Mononuclear cell (primary cell): ENCODE measurements around the gene ZNF236. TPM values are rescaled to one million over a fixed set of nuclear protein-coding genes. Genes with fewer than 3 reads are reported as not detected.
"Not testable (repeated sequence)": the region's sequence is repeated elsewhere in the genome, so short reads cannot be mapped to it uniquely, and the experiment has no call there.

Experiments used
- H3K27me3 ChIP-seq: 2 replicates; pipeline ENCODE4 v1.6.0; 2011; ENCODE audit warnings: low read length, control low read depth; ENCODE audit not compliant: insufficient read depth
- H3K4me1 ChIP-seq: 2 replicates; pipeline ENCODE4 v1.5.1; 2011; ENCODE audit warnings: mild to moderate bottlenecking, low read length, control low read depth; ENCODE audit not compliant: insufficient read depth
- H3K4me3 ChIP-seq: 2 replicates; pipeline ENCODE4 v1.5.1; 2011; ENCODE audit warnings: mild to moderate bottlenecking, low read length, moderate library complexity
- H3K9me3 ChIP-seq: 2 replicates; pipeline ENCODE4 v1.5.1; 2011; ENCODE audit warnings: low read depth, mild to moderate bottlenecking, control low read depth, low read length
- total RNA-seq: library from RNA; depleted of rRNA; stranded (reverse); fragments of >200 nt; gene quantifications from one replicate; pipeline ENCODE4 v1.2.3, GENCODE V29; 2012

ZNF236 gene
- total RNA-seq, 1 donor, result 21.4 TPM

DNA sequence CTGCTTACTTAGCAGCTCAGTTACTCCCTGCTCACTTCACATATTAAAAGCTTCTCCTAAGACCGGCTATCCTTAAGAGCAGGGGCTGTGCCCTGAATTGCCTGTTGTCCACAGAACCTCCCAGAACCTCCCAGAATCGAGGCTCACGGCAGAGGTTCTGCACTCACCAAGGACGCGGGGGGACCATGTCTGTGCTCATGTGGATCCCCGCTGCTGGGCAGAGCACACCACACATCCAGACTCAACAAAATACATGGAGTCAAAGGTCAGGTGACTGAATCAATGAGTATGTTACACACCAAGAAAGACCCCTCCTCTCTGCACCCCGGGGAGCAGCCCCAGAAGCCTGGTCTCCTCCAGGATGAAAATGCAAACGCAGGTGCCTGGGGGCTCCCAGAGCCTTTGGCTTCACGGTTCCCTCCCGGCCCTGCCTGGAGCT is 161.3 kb downstream of the ZNF236 start:
- no peak overlapping the region for H3K4me3 ChIP-seq
- no peaks in the 10 kb centered on the region for H3K27me3 ChIP-seq
- H3K4me1 ChIP-seq, result peaks cover 4% of the 10 kb centered on the region
- no peaks in the 10 kb centered on the region for H3K9me3 ChIP-seq

DNA sequence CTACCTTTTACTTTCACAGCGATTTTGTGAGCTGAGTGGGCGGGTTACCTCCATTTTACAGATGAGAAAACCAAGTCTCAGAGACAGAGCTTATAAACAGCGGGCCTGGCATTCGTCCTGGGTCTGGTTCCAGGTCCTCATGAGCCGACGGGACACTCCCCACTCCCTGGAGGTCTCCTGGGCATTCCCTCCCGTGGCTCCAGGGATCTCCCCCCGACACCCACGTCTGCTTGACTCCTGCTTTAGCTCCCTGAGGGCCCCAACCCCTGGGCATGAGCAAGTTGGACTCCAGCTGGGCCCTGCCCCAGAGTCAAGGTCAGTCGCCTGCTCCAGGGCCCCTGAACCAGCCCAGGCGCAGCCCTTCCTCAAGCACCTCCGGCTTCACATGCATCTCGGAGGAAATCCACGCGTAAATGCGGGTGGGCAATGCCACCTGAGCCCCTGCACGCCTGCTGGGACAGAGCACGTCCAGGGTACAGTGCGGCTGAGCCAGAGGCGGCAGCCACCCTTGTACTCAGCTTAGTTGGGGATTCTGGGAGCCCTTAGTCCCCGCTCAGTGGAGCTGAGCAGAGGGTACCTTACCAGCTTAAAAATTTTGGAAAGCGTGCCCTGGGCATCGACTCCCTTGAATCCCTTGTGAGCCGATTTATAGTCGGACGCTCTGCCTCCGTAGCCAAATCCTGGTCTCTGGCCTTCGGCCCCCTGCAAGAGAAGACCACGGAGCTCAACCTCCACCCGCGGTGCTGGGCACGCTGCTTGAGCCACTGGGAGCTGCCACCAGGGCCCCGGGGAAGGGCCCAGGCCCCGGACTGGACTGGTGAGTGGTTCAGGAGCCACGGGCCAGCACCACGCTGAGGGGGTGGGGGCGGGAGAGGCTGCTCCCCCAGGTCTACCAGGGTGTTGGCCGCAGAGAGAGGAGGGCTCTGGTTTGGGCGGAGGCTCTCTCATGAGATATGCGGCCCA is 162.1 kb downstream of the ZNF236 start:
- Histone ChIP-seq H3K9me3 (no peaks in the 10 kb centered on the region), H3K4me1 (peaks cover 4% of the 10 kb centered on the region)

DNA sequence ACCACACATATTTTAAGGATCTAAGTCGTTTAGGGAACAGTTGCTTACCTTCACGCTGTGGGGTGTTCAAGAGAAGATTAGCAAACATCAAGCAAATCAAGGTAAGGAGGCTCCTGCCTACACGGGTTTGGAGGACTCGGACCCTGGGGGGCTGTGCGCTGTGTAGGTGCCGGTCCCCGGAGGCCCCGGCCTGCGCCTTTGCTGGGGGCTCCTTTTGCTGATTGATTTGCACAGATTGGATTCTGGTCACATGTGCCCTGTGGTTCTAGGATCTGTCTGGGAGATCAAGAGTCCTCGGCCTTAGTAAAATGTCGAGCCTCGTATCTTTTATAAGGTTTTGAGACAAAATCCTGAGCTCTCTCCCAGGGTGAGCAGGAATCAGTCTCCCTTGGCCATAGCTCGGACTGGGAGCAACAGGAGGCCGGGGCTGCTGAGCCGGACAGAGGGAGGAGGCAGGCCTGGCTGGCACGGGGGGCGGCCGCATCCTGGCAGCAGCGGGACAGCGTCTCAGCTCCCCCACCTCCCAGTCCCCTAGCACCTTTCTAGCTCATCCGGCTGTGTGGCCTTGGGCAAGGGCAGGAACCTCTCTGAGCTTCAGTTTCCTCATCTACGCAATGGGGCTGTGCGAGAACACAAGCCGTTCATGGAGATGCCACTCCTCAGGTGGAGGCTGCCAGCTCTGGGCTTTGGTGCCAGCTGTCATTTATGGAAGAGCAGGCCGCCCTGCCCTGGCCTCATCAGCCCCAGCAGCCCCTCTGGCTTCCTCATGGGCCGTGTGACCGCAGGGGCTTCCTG is 163.0 kb downstream of the ZNF236 start:
- H3K4me3 ChIP-seq, result no peak overlapping the region
- no peaks in the 10 kb centered on the region for H3K27me3 ChIP-seq
- H3K9me3 ChIP-seq, result no peaks in the 10 kb centered on the region
- H3K4me1 ChIP-seq, result peaks cover 4% of the 10 kb centered on the region

More for the DNA sequence above, 162.1 kb downstream of the ZNF236 start:
- H3K27me3 ChIP-seq, result no peaks in the 10 kb centered on the region
- H3K4me3 ChIP-seq, result no peak overlapping the region

DNA sequence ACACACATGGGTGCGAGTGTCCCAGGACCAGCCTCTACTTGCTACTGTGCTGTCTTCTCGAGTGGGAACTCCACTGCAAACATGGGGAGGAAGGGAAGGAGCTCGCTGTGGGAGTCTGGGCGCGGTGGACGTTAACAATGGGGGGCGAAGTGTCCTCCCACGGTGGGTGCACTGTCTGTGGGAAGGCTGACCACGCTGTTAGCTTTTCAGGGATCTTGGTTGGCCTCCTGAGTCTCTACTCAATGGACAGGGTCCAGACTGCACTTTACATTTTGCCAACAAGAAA is 163.5 kb downstream of the ZNF236 start:
- Histone ChIP-seq H3K9me3 (no peaks in the 10 kb centered on the region), H3K27me3 (no peaks in the 10 kb centered on the region), H3K4me1 (peaks cover 4% of the 10 kb centered on the region), H3K4me3 (no peak overlapping the region)

DNA sequence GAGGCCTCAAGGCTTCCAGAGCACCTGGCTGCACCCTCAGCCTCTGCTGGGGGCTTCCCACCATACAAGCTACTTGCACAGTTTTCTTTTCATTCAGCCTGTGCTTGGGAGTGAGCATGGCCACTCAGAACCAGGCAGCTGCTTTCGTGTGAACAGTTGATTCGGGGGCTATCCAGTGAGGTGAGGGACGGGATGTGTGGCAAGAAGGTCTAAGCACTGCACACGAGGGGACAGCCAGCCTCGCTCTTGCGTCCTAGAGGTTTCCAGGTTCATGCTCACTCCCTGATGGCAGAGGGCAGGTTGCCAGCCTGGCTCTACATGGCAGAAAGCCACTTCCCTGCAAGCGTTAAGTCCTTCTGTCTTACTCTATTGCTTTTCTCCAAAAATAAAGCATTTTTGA is 164.0 kb downstream of the ZNF236 start:
- H3K27me3 ChIP-seq, result no peaks in the 10 kb centered on the region
- peaks cover 4% of the 10 kb centered on the region for H3K4me1 ChIP-seq
- H3K4me3 ChIP-seq, result no peak overlapping the region
- H3K9me3 ChIP-seq, result no peaks in the 10 kb centered on the region

DNA sequence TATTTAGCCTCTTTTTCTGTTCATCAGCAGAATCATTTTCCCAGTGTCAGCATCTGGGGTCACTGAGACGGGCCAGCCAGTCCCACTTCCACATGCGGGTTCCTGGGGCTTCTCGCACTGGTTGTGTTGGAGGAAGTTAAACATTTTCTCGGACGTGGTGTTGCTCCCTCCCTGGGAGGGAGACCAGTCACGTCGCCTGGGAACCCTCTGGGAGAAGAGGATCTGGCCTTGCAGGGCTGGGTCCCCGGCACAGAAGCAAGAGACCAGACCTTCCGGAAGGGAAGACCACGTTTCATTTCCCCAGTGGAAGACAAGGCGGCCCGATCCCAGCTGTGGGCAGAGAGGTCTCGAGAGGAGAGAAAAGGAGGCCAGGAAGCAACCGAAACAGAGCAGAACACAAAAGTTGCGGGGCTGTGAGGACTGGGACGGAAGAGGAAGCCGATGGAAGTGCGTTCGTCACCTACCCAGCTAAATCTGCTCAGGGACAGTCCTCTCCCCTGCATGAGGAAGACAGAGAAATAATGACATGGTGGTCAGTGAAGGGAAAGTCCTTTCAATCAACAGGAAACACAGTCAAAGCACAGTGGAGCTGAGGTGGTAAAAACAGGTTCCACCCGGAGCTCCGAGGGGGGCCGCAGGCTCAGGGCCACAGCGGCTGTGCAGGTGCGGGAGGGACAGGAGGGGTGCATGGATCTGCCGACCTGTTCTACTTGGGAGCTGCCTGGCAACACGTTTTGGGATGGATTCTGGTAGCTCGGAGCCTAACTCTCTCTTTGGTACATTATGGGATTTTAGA is 165.9 kb downstream of the ZNF236 start:
- Histone ChIP-seq H3K4me1 (peaks cover under 1% of the 10 kb centered on the region), H3K9me3 (no peaks in the 10 kb centered on the region), H3K27me3 (no peaks in the 10 kb centered on the region), H3K4me3 (no peak overlapping the region)

DNA sequence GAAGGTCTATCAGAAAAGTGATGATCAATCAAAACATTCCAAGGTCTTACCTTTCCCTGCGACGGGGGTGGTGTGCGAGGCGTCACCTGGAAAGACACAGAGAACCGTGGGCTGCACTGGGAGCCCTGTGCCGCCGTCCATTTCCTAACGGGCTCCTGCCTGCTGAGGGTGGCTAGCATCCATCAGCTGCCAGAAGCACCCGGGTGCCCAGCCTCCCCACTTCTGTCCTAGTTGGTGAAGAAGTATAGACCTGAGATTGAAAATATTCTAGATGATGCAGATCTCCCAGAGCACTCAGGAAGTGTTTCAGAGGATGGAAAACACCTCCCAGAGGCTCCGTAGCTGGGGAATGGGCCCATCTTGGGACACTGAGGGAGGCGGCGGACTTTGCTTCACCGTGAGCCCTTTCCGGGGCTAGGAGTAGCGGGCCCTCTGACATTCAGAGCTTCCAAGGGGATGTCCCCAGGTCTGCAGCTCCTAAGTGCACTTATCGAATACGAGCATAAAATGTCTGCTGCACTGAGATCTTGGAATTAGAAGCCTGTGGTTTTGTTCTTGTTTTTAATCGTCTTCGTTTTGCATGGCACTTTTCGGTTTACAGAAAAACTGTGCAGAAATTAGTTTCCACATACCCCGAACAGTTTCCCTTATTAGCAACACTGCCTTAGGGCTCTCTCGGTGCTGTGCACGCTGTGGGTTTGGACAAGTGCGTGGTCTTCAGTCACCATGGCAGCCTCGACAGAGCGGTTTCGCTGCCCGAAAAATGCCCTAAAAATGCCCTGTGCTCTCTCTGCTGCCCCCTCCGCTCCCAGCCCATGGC is 166.7 kb downstream of the ZNF236 start:
- Histone ChIP-seq H3K4me1 (no peaks in the 10 kb centered on the region), H3K9me3 (no peaks in the 10 kb centered on the region), H3K4me3 (no peak overlapping the region), H3K27me3 (no peaks in the 10 kb centered on the region)

DNA sequence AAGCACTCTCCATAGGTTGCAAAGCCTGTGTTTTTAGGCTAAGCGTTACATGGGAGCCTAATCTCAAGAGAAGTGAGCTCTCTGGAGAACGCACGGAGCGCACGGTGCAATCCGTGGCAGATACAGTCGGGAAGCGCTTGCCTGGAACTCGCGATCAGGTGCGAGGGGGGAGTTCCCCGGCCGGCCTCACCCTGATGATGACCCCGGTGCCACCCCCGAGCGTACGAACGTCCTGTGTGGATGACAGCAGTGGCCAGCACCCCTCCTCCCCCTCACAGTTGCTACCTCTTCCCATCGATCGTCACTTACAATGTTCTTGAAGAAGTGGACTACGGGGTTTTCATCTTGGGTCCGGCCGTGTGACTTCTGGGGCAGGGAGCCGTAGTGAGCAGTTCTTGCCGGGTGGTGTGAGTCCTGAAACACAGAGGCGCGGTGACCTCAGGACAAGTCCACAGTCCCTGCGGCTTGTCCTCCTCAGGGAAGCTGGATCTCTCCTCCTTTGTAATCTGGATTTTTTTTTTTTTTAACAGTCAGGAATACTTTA is 167.4 kb downstream of the ZNF236 start:
- no peaks in the 10 kb centered on the region for H3K4me1 ChIP-seq
- no peak overlapping the region for H3K4me3 ChIP-seq
- H3K9me3 ChIP-seq, result no peaks in the 10 kb centered on the region

DNA sequence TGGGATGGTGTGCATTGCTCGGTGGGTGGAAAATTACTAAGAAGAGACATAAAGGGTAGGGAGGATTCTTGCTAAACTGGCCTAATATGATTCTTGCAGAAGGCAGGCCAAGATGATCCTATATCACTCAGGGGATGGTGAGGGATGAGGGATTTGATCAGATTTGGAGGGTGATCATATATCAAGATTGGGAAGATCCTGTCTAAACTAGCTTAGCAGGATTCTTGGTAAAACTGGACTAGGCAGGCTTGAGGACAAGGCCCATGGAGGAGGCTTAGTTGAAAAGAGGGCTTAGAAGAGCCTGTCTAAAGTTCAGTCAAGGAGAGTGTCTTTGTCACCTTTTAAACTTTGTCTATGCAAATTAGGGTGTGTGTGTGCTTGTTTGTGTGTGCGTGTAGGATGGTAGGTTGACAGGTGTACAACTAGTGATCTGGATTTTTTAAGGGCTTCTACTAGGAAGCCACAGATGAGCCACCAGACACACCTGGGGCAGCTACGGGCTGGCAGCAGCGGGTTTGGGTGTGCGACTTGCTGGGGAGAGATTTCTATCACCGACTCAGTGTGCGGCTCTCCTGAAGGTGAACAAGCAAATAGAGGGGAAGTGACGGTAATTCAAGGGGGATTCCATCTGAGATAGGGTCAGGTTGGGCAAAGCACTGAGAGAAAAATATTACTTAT is 168.1 kb downstream of the ZNF236 start:
- H3K4me3 ChIP-seq, H3K4me1 ChIP-seq, H3K27me3 ChIP-seq: not testable (repeated sequence)

More for the DNA sequence above, 167.4 kb downstream of the ZNF236 start:
- H3K27me3 ChIP-seq, result no peaks in the 10 kb centered on the region

DNA sequence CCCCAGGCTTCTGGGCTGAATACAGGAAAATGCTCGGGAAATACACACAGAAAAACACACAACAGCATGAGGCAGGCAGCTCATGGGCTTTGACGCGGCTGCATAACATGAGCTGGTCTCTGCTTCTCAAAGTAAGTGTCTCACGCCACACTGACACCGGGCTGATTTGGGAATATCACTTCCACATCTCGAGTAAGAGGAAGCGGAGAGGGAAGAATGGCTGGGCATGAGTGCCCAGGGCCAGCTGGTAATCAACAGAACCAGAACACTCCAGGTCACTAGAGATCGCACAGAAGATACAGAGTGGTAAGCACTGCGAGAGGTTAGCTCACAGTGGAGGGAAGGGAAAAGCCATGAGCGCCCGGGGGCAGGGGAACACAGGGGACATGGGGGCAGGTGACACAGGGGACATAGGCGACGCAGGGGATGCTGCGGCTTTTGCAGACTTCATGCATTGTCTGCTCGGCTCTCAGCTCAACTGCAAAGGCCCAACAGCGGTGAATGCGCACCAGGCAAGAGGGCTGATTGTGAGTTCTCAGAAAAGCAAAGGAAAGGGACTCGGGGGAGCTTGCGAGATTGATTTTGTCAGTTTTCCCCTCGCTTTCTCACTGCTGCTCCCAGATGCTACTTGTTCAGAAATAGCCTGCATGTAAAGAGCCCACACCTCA is 168.8 kb downstream of the ZNF236 start:
- Histone ChIP-seq H3K9me3 (no peaks in the 10 kb centered on the region), H3K4me3 (no peak overlapping the region), H3K27me3 (no peaks in the 10 kb centered on the region), H3K4me1 (no peaks in the 10 kb centered on the region)

More for the DNA sequence above, 168.1 kb downstream of the ZNF236 start:
- H3K9me3 ChIP-seq, result not testable (repeated sequence)

DNA sequence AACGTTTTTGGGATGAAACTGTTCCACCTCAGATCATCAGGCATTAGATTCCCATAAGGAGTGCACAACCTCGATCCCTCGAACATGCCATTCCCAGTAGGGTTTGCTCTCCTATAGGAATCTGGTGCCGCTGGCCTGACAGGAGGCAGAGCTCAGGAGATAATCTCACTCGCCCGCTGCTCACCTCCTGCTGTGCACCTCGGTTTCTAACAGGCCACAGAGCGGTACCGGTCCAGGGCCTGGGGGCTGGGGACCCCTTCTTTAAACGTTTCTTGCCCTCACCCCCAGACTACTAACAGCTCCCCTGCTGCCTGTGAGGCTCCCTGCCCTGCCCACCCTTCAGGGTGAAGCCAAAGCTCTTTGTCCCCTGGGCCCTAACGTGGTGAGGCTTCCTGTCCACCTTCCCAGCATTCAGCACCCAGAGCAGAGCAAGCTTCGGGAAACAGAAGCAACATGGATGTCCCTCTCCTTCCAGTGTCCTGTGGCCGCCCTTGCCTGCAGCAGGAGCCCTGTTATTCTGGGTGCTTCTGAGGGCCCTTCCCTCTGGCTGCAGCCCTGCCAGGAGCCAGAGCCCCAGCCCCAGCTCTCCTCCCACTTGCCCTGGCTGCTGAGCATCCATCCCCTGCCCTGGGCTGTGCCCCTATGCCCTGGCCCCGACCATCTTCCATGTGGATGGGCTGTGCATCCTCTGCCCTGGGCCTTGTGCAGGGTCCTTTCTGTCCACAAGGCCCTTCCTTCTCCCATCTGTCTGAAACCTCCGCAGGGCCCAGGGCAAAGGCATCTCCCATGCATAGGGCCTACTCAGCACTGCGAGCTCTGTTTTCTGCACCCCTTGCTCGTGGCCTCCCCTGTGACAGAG is 170.1 kb downstream of the ZNF236 start:
- Histone ChIP-seq H3K9me3 (no peaks in the 10 kb centered on the region), H3K4me3 (no peak overlapping the region), H3K4me1 (no peaks in the 10 kb centered on the region), H3K27me3 (no peaks in the 10 kb centered on the region)

DNA sequence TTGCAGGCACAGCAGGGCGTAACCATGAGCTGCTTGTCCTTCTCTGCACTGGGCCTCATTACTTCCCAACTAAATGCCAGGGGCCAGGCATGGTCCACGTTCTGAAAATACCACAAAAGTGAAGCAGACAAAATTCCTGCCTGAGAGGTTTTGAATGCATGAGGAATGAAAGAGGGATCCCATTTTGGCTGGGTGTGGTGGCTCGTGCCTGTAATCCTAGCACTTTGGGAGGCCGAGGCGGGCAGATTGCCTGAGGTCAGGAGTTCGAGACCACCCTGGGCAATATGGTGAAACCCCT is 170.7 kb downstream of the ZNF236 start:
- no peaks in the 10 kb centered on the region for H3K27me3 ChIP-seq
- H3K9me3 ChIP-seq, result no peaks in the 10 kb centered on the region

DNA sequence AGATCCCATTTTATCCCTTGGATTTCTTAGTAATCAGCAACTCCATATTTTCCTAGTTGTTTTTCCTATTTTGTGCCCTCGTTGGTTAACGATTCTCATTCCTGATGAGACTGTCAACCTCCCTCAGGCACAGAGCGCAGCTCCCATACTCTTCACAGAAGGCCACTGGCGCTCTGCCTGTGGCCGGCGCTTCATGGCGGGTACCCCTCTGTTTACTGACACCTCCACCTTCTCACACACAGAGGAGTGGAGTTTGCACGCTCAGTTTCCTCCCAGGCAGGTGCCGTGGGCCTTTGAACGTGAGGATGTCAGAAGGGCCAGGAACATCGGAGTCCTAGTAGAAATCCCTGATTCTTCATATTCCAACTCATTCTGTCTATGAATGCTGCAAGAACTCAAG is 171.2 kb downstream of the ZNF236 start:
- no peaks in the 10 kb centered on the region for H3K9me3 ChIP-seq
- no peaks in the 10 kb centered on the region for H3K4me1 ChIP-seq
- no peak overlapping the region for H3K4me3 ChIP-seq
- no peaks in the 10 kb centered on the region for H3K27me3 ChIP-seq

More for the DNA sequence above, 170.7 kb downstream of the ZNF236 start:
- no peaks in the 10 kb centered on the region for H3K4me1 ChIP-seq
- H3K4me3 ChIP-seq, result no peak overlapping the region
